ENCODE measurements around the gene SH3TC2. TPM values are rescaled to one million over a fixed set of nuclear protein-coding genes. Genes with fewer than 3 reads are reported as not detected.

Gene SH3TC2
- total RNA-seq, 1 donor from 2014 or later, result 35.7 TPM

GRCh38 chr5:149061341-149061740, 1.5 kb downstream of the SH3TC2 start:
- DNase-seq (ENCODE audit: low read depth in 2 of 2), result no peak

GRCh38 chr5:149060325-149060724, 2.5 kb downstream of the SH3TC2 start:
- DNase-seq (ENCODE audit: low read depth in 2 of 2), result peak; percentile 74 to 94

GRCh38 chr5:149056616-149057165, 6.2 kb downstream of the SH3TC2 start:
- DNase-seq (ENCODE audit: low read depth in 2 of 2), result no peak

GRCh38 chr5:149054416-149054815, 8.4 kb downstream of the SH3TC2 start:
- no peak for DNase-seq (ENCODE audit: low read depth in 2 of 2)

- no peak for DNase-seq (ENCODE audit: low read depth in 2 of 2)
Measured at GRCh38 chr5:149053072-149053695, 9.7 kb downstream of the SH3TC2 start.

GRCh38 chr5:149049371-149049781, 13.5 kb downstream of the SH3TC2 start:
- no peak for DNase-seq (ENCODE audit: low read depth in 2 of 2)

GRCh38 chr5:149048811-149049210, 14.1 kb downstream of the SH3TC2 start:
- no peak for DNase-seq (ENCODE audit: low read depth in 2 of 2)

- no peak for DNase-seq (ENCODE audit: low read depth in 2 of 2)
Measured at GRCh38 chr5:149047462-149047861, 15.4 kb downstream of the SH3TC2 start.

- DNase-seq (ENCODE audit: low read depth in 2 of 2), result no peak
Measured at GRCh38 chr5:149046196-149046829, 16.5 kb downstream of the SH3TC2 start.

GRCh38 chr5:149045089-149045460, 17.8 kb downstream of the SH3TC2 start:
- no peak for DNase-seq (ENCODE audit: low read depth in 2 of 2)

- DNase-seq (ENCODE audit: low read depth in 2 of 2), result peak; percentile 86 to 87
Measured at GRCh38 chr5:149044453-149045088, 18.3 kb downstream of the SH3TC2 start.

- peak in 1 of 2 donors; percentile 89 for DNase-seq (ENCODE audit: low read depth in 2 of 2)
Measured at GRCh38 chr5:149043641-149044040, 19.2 kb downstream of the SH3TC2 start.

GRCh38 chr5:149042865-149043264, 20.0 kb downstream of the SH3TC2 start:
- no peak for DNase-seq (ENCODE audit: low read depth in 2 of 2)

GRCh38 chr5:149041242-149041641, 21.6 kb downstream of the SH3TC2 start:
- DNase-seq (ENCODE audit: low read depth in 2 of 2), result no peak

- DNase-seq (ENCODE audit: low read depth in 2 of 2), result peak; percentile 93
Measured at GRCh38 chr5:149040421-149040820, 22.4 kb downstream of the SH3TC2 start.

GRCh38 chr5:149039506-149039905, 23.4 kb downstream of the SH3TC2 start:
- peak in 1 of 2 donors; percentile 38 for DNase-seq (ENCODE audit: low read depth in 2 of 2)

- peak; percentile 97 to 98 for DNase-seq (ENCODE audit: low read depth in 2 of 2)
Measured at GRCh38 chr5:149038336-149039080, 24.4 kb downstream of the SH3TC2 start.

- peak in 1 of 2 donors; percentile 47 for DNase-seq (ENCODE audit: low read depth in 2 of 2)
Measured at GRCh38 chr5:149037817-149038216, 25.0 kb downstream of the SH3TC2 start.

GRCh38 chr5:149036970-149037369, 25.9 kb downstream of the SH3TC2 start:
- DNase-seq (ENCODE audit: low read depth in 2 of 2), result peak in 1 of 2 donors; percentile 48

GRCh38 chr5:149036168-149036567, 26.7 kb downstream of the SH3TC2 start:
- no peak for DNase-seq (ENCODE audit: low read depth in 2 of 2)

- peak; percentile 72 to 83 for DNase-seq (ENCODE audit: low read depth in 2 of 2)
Measured at GRCh38 chr5:149035372-149035790, 27.5 kb downstream of the SH3TC2 start.
